GM12873 (cell line): Measurements from ENCODE around the gene PTGER4.

Source experiments
- TF ChIP-seq, protein P1 (sequence below): IDR thresholded peaks from 2 replicates; pipeline ENCODE4 v1.5.1; 2012; ENCODE audit warnings: low read depth, mild to moderate bottlenecking, moderate library complexity, low read length, control low read depth; ENCODE audit not compliant: insufficient read depth; ENCODE audit errors: missing control alignments

Gene PTGER4

DNA sequence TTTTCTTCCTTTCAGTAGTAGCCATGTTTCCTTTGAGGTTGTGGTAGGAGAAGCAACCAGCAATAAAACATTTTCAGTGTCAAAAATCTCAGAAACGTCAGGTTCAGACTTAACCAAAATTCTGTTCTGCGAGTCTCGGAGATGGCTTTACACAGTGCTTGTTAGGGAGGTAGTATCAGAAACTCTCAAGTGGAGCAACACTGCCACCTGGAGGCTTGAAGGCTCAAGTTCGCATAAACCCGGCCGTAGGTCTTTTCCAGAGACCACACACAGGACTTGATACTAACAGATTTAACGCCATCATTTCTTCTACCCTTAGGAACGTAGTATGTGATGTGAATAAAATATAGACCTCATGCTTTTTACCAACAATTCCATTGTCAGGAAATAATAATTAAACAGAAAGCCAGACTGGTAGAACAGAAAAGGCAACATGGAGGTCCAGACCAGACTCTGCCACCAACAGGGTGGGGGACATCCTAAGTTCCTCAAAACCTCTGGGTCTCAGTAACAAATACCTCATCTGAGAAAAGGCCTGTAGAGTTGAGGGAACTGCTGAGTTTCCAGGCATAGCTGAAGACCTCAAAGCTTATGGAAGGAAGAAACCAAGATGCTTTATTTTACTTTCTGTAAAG is 8.5 kb downstream of the PTGER4 start:
- TF ChIP-seq, protein P1, sequence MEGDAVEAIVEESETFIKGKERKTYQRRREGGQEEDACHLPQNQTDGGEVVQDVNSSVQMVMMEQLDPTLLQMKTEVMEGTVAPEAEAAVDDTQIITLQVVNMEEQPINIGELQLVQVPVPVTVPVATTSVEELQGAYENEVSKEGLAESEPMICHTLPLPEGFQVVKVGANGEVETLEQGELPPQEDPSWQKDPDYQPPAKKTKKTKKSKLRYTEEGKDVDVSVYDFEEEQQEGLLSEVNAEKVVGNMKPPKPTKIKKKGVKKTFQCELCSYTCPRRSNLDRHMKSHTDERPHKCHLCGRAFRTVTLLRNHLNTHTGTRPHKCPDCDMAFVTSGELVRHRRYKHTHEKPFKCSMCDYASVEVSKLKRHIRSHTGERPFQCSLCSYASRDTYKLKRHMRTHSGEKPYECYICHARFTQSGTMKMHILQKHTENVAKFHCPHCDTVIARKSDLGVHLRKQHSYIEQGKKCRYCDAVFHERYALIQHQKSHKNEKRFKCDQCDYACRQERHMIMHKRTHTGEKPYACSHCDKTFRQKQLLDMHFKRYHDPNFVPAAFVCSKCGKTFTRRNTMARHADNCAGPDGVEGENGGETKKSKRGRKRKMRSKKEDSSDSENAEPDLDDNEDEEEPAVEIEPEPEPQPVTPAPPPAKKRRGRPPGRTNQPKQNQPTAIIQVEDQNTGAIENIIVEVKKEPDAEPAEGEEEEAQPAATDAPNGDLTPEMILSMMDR, result peak; percentile 82

DNA sequence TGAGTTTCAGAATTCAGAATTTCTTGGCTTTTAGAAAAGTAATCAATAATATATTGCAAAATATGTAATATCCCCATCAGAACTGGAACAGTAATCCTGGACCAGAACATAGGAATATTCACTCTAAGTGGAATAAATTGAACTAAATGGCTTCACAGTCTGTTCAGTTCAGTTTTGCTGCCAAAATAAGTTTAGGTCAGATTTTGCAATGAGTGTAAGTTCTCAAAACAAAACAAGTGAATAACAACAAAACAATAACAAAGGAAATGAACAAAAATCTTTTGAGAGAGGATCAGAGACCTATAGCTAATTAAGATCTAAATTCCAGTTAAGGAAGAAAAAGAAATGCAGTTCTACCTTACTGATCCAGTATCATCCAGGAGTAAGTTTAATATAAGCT is 9.3 kb downstream of the PTGER4 start:
- TF ChIP-seq, protein P1, result no peak

DNA sequence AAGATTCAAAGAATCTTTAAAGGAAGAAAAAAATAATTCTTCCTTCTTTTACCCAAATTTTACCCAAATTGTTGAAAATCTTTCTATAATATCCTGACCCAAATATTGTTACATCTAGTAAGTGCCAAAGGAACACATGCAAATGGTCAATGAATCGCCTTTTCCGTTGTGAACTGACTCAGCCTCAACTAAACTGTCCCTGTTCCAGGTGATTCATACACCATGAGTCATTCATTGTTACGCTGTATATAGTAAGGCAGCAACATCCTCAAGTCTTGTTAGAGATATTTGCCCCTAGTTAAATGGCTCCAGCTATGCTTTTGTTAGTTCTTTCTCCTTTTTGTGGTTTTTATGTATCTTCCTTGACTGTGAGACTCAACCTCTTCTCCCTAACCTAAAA is 9.7 kb downstream of the PTGER4 start:
- TF ChIP-seq, protein P1, result no peak

DNA sequence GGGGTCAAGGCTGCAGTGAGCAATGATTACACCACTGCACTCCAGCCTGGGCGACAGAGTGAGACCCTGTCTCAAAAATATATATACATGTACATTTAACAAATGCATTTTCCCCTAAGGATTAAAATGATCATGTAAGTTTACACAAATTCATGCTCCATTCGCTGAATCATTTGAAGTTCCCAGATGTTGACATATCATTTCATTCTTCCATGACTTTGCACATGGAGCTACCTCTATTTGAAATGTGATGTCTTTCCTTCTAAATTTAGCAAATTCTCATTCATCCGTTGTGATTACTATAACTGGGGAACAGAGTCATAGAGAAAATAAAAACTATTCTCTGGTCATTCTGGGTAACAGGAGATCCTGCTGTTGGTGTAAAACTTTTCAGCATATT is 10.6 kb downstream of the PTGER4 start:
- TF ChIP-seq, protein P1, result no peak

DNA sequence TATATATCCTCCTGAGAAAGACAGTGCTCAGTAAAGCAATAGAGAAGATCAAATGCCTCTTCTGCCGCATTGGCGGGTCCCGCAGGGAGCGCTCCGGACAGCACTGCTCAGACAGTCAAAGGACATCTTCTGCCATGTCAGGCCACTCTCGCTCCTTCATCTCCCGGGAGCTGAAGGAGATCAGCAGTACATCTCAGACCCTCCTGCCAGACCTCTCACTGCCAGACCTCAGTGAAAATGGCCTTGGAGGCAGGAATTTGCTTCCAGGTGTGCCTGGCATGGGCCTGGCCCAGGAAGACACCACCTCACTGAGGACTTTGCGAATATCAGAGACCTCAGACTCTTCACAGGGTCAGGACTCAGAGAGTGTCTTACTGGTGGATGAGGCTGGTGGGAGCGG is 12.2 kb downstream of the PTGER4 start:
- TF ChIP-seq, protein P1, result no peak

DNA sequence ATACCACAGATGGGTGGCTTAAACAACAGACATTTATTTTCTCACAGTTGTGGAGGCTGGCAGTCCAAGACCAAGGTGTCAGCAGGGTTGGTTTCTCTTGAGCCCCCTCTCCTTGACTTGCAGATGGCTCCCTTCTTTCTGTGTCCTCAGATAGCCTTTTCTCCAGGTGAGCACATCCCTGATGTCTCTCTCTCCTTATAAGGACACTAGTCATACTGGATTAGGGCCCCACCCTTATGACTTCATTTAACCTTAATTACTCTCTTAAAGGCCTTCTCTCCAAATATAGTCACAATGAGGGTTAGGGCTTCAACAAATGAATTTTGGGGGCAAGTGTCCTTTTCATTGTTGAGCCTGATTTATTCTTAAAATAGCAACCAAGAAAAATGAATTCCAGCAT is 14.7 kb downstream of the PTGER4 start:
- TF ChIP-seq, protein P1, result no peak

DNA sequence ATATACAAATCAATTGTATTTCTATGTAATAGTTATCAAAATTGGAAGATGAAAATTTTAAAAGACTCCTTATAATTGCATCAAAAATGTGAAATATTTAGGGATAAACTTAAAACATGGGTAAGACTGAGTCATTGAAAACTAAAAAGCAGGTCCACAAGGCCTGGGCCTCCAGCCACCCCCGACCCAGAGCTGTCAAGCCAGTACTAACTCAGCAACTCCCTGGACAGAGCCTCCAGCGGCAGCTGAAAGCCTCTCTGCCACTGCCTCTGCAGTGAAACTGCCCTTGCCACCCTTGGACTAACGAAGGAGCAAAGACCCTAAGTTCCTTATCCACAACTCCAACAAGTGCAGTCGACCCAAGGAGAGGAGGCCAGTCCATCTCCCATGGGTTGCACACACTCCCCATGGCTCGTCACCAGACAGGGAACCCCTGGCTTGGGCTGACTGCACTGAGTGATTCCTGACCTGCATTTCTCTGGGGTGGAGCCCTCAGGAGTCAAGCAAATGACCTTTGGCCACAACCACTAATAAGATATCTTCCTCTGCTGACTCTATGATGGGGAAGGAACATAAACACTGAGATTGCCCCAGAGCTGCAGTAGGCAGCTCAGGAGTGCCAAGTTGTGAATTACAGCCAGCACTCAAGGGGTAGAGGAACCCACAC is 20.5 kb downstream of the PTGER4 start:
- TF ChIP-seq, protein P1, result no peak
